ENCODE data around the gene CCDC124.

DNA sequence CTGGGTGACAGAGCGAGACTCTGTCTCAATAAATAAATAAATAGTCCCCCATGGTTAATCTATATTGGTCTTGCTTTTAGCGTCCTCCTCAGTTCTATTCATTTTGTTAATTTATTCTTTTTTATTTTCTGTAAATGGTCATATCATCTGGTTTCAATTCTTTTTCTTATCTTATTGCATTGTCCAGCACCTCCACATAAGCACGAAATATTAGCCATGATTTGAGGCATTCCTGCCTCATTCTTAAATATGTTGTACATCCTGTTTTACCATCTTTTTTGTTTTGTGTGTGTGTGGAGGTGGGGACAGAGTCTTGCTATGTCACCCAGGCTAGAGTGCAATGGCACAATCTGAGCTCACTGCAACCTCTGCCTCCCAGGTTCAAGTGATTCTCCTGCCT lies 24.6 kb upstream of the CCDC124 start:
- TF ChIP-seq, protein P1, sequence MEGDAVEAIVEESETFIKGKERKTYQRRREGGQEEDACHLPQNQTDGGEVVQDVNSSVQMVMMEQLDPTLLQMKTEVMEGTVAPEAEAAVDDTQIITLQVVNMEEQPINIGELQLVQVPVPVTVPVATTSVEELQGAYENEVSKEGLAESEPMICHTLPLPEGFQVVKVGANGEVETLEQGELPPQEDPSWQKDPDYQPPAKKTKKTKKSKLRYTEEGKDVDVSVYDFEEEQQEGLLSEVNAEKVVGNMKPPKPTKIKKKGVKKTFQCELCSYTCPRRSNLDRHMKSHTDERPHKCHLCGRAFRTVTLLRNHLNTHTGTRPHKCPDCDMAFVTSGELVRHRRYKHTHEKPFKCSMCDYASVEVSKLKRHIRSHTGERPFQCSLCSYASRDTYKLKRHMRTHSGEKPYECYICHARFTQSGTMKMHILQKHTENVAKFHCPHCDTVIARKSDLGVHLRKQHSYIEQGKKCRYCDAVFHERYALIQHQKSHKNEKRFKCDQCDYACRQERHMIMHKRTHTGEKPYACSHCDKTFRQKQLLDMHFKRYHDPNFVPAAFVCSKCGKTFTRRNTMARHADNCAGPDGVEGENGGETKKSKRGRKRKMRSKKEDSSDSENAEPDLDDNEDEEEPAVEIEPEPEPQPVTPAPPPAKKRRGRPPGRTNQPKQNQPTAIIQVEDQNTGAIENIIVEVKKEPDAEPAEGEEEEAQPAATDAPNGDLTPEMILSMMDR (IDR thresholded peaks at IDR 0.05), result no peak
- no peak for TF ChIP-seq POLR2A (IDR thresholded peaks at IDR 0.05)
